ENCODE results near the gene TNFRSF1A.
A peak's percentile ranks its signal among the peaks of the same experiment; 100 is the strongest.

GRCh38 chr12:6355491-6356373, 13.9 kb upstream of the TNFRSF1A start:
- TF ChIP-seq CTCF (optimal IDR thresholded peaks at IDR 0.05 in 1 of 3, IDR thresholded peaks at IDR 0.05 in 1 of 3, conservative IDR thresholded peaks at IDR 0.05 in 1 of 3; ENCODE audit: extremely low read depth in 1 of 3, insufficient read depth in 2 of 3, low read length in 3 of 3) (peak in 2 of 3 experiments; percentile 47 to 72), EZH2 (IDR thresholded peaks at IDR 0.05; ENCODE audit: low read length) (no peak)

All from keratinocyte (primary cell).